ENCODE measurements around the gene RGMA. TPM values are rescaled to one million over a fixed set of nuclear protein-coding genes. Genes with fewer than 3 reads are reported as not detected.

The RGMA gene
- total and polyA plus RNA-seq, 2 donors (not counting 3 experiments of a cell fraction or from before 2014, with no cell fraction given), result 0.06 to 0.13 TPM

GRCh38 chr15:93057618-93058017 is 31.4 kb downstream of the RGMA start:
- Histone ChIP-seq H3K4me2 (ENCODE audit: insufficient read depth, low read length) (no peak overlapping the region), H3K9me3 (replicated peaks; ENCODE audit: control insufficient read depth, insufficient read depth, low read length) (no peaks in the 10 kb centered on the region), H3K9ac (replicated peaks; ENCODE audit: extremely low read depth, insufficient read depth, low read length) (no peak overlapping the region), H3K9me1 (replicated peaks; ENCODE audit: control insufficient read depth, extremely low read depth, insufficient read depth, low read length) (no peaks in the 10 kb centered on the region), H3K79me2 (ENCODE audit: control insufficient read depth, insufficient read depth, low read length) (no peaks in the 10 kb centered on the region), H3K27me3 (ENCODE audit: control insufficient read depth in 2 of 2, insufficient read depth in 2 of 2, low read length in 2 of 2) (no peaks in the 10 kb centered on the region), H3K4me3 (replicated peaks in 1 of 3; ENCODE audit: insufficient read depth in 1 of 3, low read depth in 1 of 3, low read length in 3 of 3) (no peak overlapping the region), H4K20me1 (replicated peaks; ENCODE audit: control insufficient read depth, extremely low read depth, insufficient read depth, low read length) (no peaks in the 10 kb centered on the region), H2AFZ (ENCODE audit: low read depth, low read length) (no peak overlapping the region), H3K36me3 (ENCODE audit: control insufficient read depth in 2 of 2, extremely low read depth in 1 of 2, insufficient read depth in 2 of 2, low read length in 2 of 2) (no peaks in the 10 kb centered on the region), H3K4me1 (ENCODE audit: control insufficient read depth, extremely low read depth, insufficient read depth, low read length) (no peaks in the 10 kb centered on the region), H3K27ac (ENCODE audit: insufficient read depth, low read depth, low read length) (no peak overlapping the region)
- DNase-seq (ENCODE audit: low read depth, low spot score) (no peak), FAIRE-seq (no peak)
- intact Hi-C loops (cut with micrococcal nuclease) (no loop called here), dilution Hi-C loops (cut with MboI; ENCODE audit: extremely low pct_ligation_motif_present, low sequenced_read_pairs) (no loop called here)
- no TSS peak for BruUV-seq (replicated peaks)
- TF ChIP-seq EZH2 (IDR thresholded peaks at IDR 0.05; ENCODE audit: borderline replicate concordance, low read depth, low read length, severe bottlenecking) (no peak), MYC (IDR thresholded peaks at IDR 0.05; ENCODE audit: low read depth, low read length) (no peak), POLR2AphosphoS5 (IDR thresholded peaks at IDR 0.05; ENCODE audit: insufficient read depth, low read depth, low read length) (no peak), POLR2A (IDR thresholded peaks at IDR 0.05; ENCODE audit: low read depth, low read length) (no peak)
- POLR2A ChIA-PET, result no interaction called here
- CTCF ChIA-PET, result interaction anchor here (2.9 kb wide), 1 partner anchor 28 kb away, joined by 13 read pairs; no protein-coding TSS in a partner anchor

- Histone ChIP-seq H3K9me1 (replicated peaks; ENCODE audit: control insufficient read depth, extremely low read depth, insufficient read depth, low read length) (no peaks in the 10 kb centered on the region), H3K9me3 (replicated peaks; ENCODE audit: control insufficient read depth, insufficient read depth, low read length) (no peaks in the 10 kb centered on the region), H3K27me3 (ENCODE audit: control insufficient read depth in 2 of 2, insufficient read depth in 2 of 2, low read length in 2 of 2) (no peaks in the 10 kb centered on the region), H3K36me3 (ENCODE audit: control insufficient read depth in 2 of 2, extremely low read depth in 1 of 2, insufficient read depth in 2 of 2, low read length in 2 of 2) (no peaks in the 10 kb centered on the region), H3K27ac (ENCODE audit: insufficient read depth, low read depth, low read length) (no peak overlapping the region), H3K4me1 (ENCODE audit: control insufficient read depth, extremely low read depth, insufficient read depth, low read length) (no peaks in the 10 kb centered on the region), H2AFZ (ENCODE audit: low read depth, low read length) (no peak overlapping the region), H4K20me1 (replicated peaks; ENCODE audit: control insufficient read depth, extremely low read depth, insufficient read depth, low read length) (no peaks in the 10 kb centered on the region), H3K9ac (replicated peaks; ENCODE audit: extremely low read depth, insufficient read depth, low read length) (no peak overlapping the region), H3K4me2 (ENCODE audit: insufficient read depth, low read length) (no peak overlapping the region), H3K79me2 (ENCODE audit: control insufficient read depth, insufficient read depth, low read length) (no peaks in the 10 kb centered on the region), H3K4me3 (replicated peaks in 1 of 3; ENCODE audit: insufficient read depth in 1 of 3, low read depth in 1 of 3, low read length in 3 of 3) (no peak overlapping the region)
- ChIA-PET CTCF (no interaction called here), POLR2A (no interaction called here)
- no peak for TF ChIP-seq POLR2A (IDR thresholded peaks at IDR 0.05; ENCODE audit: low read depth, low read length)
- TF ChIP-seq EZH2 (IDR thresholded peaks at IDR 0.05; ENCODE audit: borderline replicate concordance, low read depth, low read length, severe bottlenecking), result no peak
- TF ChIP-seq MYC (IDR thresholded peaks at IDR 0.05; ENCODE audit: low read depth, low read length), result no peak
- TF ChIP-seq POLR2AphosphoS5 (IDR thresholded peaks at IDR 0.05; ENCODE audit: insufficient read depth, low read depth, low read length), result no peak
- TF ChIP-seq JUN (IDR thresholded peaks at IDR 0.05; ENCODE audit: borderline replicate concordance, insufficient read depth, insufficient read length, low read depth), result no peak
- TF ChIP-seq CTCF (IDR thresholded peaks at IDR 0.05; ENCODE audit: extremely low read depth in 1 of 2, insufficient read depth in 1 of 2, low read depth in 1 of 2, low read length in 2 of 2), result no peak
- no peak for TF ChIP-seq MAX (IDR thresholded peaks at IDR 0.05; ENCODE audit: insufficient read depth, insufficient read length)
- no peak for TF ChIP-seq GATA2 (IDR thresholded peaks at IDR 0.05; ENCODE audit: insufficient read depth, insufficient read length, low read depth, low read length)
- no peak for TF ChIP-seq FOS (IDR thresholded peaks at IDR 0.05; ENCODE audit: borderline replicate concordance, insufficient read depth, low read length)
- intact Hi-C loops (cut with micrococcal nuclease) (no loop called here), dilution Hi-C loops (cut with MboI; ENCODE audit: extremely low pct_ligation_motif_present, low sequenced_read_pairs) (no loop called here)
- no peak for FAIRE-seq
- no TSS peak for BruUV-seq (replicated peaks)
- no peak for DNase-seq (ENCODE audit: low read depth, low spot score)
Observed at GRCh38 chr15:93056836-93057235, 32.2 kb downstream of the RGMA start.
